HepG2 (cell line): ENCODE measurements around the gene MAFF. TPM values are rescaled to one million over a fixed set of nuclear protein-coding genes. Genes with fewer than 3 reads are reported as not detected.

Experiments
- CENPX ChIP-seq: sonication (generic); formaldehyde crosslinking; IDR thresholded peaks from 2 replicates; pipeline ENCODE4 v1.9.0; 2021; ENCODE audit warnings: mild to moderate bottlenecking, missing genetic modification reagents, moderate library complexity
- CTCF ChIP-seq: sonication (generic); formaldehyde crosslinking; IDR thresholded peaks from 2 replicates; pipeline ENCODE4 v1.5.0; 2020; ENCODE audit warnings: mild to moderate bottlenecking, missing genetic modification reagents, moderate library complexity
- DPF2 ChIP-seq: sonication (generic); formaldehyde crosslinking; IDR thresholded peaks from 2 replicates; pipeline ENCODE4 v1.4.0; 2020; ENCODE audit warnings: mild to moderate bottlenecking, low read depth, missing genetic modification reagents, borderline replicate concordance
- KAT7 ChIP-seq: IDR thresholded peaks from 2 replicates; pipeline ENCODE4 v1.6.1; 2018; ENCODE audit warnings: borderline replicate concordance, missing compliant biosample characterization
- NFKBIZ ChIP-seq: IDR thresholded peaks from 2 replicates; pipeline ENCODE4 v1.6.1; 2018; ENCODE audit warnings: missing genetic modification reagents, missing compliant biosample characterization
- NFYC ChIP-seq: IDR thresholded peaks from 2 replicates; pipeline ENCODE4 v1.6.1; 2016; ENCODE audit warnings: missing genetic modification reagents, missing compliant biosample characterization
- NR1H2 ChIP-seq: sonication (generic); formaldehyde crosslinking; IDR thresholded peaks from 2 replicates; pipeline ENCODE4 v1.8.1; 2022; ENCODE audit warnings: low read depth, missing genetic modification reagents, borderline replicate concordance
- PITX1 ChIP-seq: sonication (generic); formaldehyde crosslinking; IDR thresholded peaks from 2 replicates; pipeline ENCODE4 v1.5.1; 2020; ENCODE audit warnings: mild to moderate bottlenecking, missing genetic modification reagents
- RFX1 ChIP-seq: fragments of 450-650 bp; IDR thresholded peaks from 2 replicates; pipeline ENCODE4 v1.6.1; 2017
- SMAD3 ChIP-seq: sonication (generic); formaldehyde crosslinking; IDR thresholded peaks from 2 replicates; pipeline ENCODE4 v1.4.0; 2020; ENCODE audit warnings: missing genetic modification reagents
- SP2 ChIP-seq: sonication (generic); formaldehyde crosslinking; IDR thresholded peaks from 2 replicates; pipeline ENCODE4 v1.5.1; 2020; ENCODE audit warnings: mild to moderate bottlenecking, missing genetic modification reagents
- SRY ChIP-seq: sonication (generic); formaldehyde crosslinking; IDR thresholded peaks from 2 replicates; pipeline ENCODE4 v1.8.0; 2022; ENCODE audit warnings: mild to moderate bottlenecking, missing genetic modification reagents
- ZBTB43 ChIP-seq: sonication (generic); formaldehyde crosslinking; conservative IDR thresholded peaks from 2 replicates; pipeline ENCODE4 v1.4.0; 2020; ENCODE audit warnings: missing genetic modification reagents
- ZBTB7A ChIP-seq: sonication (generic); formaldehyde crosslinking; IDR thresholded peaks from 2 replicates; pipeline ENCODE4 v1.8.0; 2022; ENCODE audit warnings: mild to moderate bottlenecking, missing genetic modification reagents
- ZBTB7B ChIP-seq: sonication (generic); formaldehyde crosslinking; IDR thresholded peaks from 2 replicates; pipeline ENCODE4 v1.4.0; 2020; ENCODE audit warnings: missing genetic modification reagents
- ZNF326 ChIP-seq: sonication (generic); formaldehyde crosslinking; IDR thresholded peaks from 2 replicates; pipeline ENCODE4 v1.4.0; 2020; ENCODE audit warnings: missing genetic modification reagents, borderline replicate concordance
- ZNF572 ChIP-seq: sonication (generic); formaldehyde crosslinking; IDR thresholded peaks from 2 replicates; pipeline ENCODE4 v1.5.1; 2020; ENCODE audit warnings: mild to moderate bottlenecking, missing genetic modification reagents
- ZNF75D ChIP-seq: sonication (generic); formaldehyde crosslinking; IDR thresholded peaks from 2 replicates; pipeline ENCODE4 v1.8.1; 2023; ENCODE audit warnings: missing genetic modification reagents, mild to moderate bottlenecking, borderline replicate concordance
- polyA plus RNA-seq, 8 experiments: library from polyadenylated mRNA; depleted of rRNA in 3 of 8; stranded (reverse) in 7 of 8; unstranded in 1 of 8; fragments of >200 nt; fragmentation: Illumina TruSeq in 4 of 8; extraction: Trizol in 4 of 8; gene quantifications; 2 replicates each; pipeline versions ENCODE4 v1.2.1 to v1.2.3, GENCODE V29; 2011 to 2016; ENCODE audit warnings: low read depth in 4 of 8, missing spikeins in 1 of 8, mixed read lengths in 1 of 8; ENCODE audit not compliant: insufficient read depth in 1 of 8
- total RNA-seq, 5 experiments: library from RNA; depleted of rRNA; stranded (reverse); fragments of >200 nt; fragmentation: Illumina TruSeq; extraction: Trizol; gene quantifications; 2 replicates each; pipeline ENCODE4 v1.2.3, GENCODE V29; 2016; ENCODE audit warnings: low read depth in 1 of 5
- TF ChIP-seq, protein P1 (sequence below): sonication (generic); formaldehyde crosslinking; IDR thresholded peaks from 2 replicates; pipeline ENCODE4 v1.5.1; 2020; ENCODE audit warnings: mild to moderate bottlenecking, missing genetic modification reagents, moderate library complexity
- TF ChIP-seq, protein P2 (sequence below): sonication (generic); formaldehyde crosslinking; IDR thresholded peaks from 2 replicates; pipeline ENCODE4 v1.4.0; 2020; ENCODE audit warnings: missing genetic modification reagents

The MAFF gene
- total and polyA plus RNA-seq, 2 of the 13 experiments (the other 11 are each of a cell fraction or from before 2014, with no cell fraction given), result 5.4 to 14.3 TPM

DNA sequence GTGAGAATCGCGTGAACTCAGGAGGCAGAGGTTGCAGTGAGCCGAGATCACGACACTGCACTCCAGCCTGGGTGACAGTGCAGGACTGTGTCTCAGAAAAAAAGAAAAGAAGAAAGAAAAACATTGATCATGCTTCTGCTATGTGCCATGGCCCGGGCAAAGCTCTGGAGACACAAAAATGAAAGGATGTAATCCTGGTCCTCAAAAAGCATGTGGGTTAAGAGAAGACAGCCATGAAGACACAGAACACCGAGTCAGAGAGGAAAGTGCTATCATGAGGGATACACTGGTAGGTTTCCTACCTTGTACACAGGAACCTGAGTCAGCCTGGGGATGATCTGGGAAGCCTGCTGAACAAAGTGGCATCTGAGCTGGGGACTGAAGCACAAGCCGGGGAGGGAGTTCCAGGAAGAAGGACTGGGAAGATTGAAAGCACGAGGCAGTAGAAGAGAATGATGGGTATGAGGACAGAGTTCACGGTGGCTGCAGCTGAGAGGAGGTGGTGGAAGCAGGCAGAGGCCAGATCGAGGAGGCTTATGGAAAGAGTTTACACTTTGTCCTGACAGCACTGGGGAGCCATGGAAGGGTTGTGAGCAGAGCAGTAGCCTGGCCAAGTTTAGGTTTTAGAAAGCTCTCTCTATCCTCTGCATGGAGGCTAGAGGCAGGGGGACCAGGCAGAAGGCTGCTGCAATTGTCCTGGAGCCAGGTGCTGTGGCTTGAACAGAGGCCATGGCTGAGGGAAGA, 9.9 kb upstream of the MAFF start (continued):
- TF ChIP-seq ZBTB43 (CRISPR knock-in tag) (no peak), NFKBIZ (CRISPR knock-in tag) (no peak), PITX1 (no peak), SP2 (no peak), ZBTB7B (CRISPR knock-in tag) (no peak), NFYC (CRISPR knock-in tag) (no peak), CENPX (no peak), KAT7 (no peak), NR1H2 (no peak), RFX1 (no peak), SRY (CRISPR knock-in tag) (no peak), ZNF572 (no peak), DPF2 (CRISPR knock-in tag) (no peak), ZNF75D (no peak), SMAD3 (CRISPR knock-in tag) (no peak), ZNF326 (CRISPR knock-in tag) (no peak), CTCF (no peak), ZBTB7A (no peak)
- TF ChIP-seq, protein P1, sequence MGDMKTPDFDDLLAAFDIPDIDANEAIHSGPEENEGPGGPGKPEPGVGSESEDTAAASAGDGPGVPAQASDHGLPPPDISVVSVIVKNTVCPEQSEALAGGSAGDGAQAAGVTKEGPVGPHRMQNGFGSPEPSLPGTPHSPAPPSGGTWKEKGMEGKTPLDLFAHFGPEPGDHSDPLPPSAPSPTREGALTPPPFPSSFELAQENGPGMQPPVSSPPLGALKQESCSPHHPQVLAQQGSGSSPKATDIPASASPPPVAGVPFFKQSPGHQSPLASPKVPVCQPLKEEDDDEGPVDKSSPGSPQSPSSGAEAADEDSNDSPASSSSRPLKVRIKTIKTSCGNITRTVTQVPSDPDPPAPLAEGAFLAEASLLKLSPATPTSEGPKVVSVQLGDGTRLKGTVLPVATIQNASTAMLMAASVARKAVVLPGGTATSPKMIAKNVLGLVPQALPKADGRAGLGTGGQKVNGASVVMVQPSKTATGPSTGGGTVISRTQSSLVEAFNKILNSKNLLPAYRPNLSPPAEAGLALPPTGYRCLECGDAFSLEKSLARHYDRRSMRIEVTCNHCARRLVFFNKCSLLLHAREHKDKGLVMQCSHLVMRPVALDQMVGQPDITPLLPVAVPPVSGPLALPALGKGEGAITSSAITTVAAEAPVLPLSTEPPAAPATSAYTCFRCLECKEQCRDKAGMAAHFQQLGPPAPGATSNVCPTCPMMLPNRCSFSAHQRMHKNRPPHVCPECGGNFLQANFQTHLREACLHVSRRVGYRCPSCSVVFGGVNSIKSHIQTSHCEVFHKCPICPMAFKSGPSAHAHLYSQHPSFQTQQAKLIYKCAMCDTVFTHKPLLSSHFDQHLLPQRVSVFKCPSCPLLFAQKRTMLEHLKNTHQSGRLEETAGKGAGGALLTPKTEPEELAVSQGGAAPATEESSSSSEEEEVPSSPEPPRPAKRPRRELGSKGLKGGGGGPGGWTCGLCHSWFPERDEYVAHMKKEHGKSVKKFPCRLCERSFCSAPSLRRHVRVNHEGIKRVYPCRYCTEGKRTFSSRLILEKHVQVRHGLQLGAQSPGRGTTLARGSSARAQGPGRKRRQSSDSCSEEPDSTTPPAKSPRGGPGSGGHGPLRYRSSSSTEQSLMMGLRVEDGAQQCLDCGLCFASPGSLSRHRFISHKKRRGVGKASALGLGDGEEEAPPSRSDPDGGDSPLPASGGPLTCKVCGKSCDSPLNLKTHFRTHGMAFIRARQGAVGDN (CRISPR knock-in tag), result peak; percentile 78
- TF ChIP-seq, protein P2, sequence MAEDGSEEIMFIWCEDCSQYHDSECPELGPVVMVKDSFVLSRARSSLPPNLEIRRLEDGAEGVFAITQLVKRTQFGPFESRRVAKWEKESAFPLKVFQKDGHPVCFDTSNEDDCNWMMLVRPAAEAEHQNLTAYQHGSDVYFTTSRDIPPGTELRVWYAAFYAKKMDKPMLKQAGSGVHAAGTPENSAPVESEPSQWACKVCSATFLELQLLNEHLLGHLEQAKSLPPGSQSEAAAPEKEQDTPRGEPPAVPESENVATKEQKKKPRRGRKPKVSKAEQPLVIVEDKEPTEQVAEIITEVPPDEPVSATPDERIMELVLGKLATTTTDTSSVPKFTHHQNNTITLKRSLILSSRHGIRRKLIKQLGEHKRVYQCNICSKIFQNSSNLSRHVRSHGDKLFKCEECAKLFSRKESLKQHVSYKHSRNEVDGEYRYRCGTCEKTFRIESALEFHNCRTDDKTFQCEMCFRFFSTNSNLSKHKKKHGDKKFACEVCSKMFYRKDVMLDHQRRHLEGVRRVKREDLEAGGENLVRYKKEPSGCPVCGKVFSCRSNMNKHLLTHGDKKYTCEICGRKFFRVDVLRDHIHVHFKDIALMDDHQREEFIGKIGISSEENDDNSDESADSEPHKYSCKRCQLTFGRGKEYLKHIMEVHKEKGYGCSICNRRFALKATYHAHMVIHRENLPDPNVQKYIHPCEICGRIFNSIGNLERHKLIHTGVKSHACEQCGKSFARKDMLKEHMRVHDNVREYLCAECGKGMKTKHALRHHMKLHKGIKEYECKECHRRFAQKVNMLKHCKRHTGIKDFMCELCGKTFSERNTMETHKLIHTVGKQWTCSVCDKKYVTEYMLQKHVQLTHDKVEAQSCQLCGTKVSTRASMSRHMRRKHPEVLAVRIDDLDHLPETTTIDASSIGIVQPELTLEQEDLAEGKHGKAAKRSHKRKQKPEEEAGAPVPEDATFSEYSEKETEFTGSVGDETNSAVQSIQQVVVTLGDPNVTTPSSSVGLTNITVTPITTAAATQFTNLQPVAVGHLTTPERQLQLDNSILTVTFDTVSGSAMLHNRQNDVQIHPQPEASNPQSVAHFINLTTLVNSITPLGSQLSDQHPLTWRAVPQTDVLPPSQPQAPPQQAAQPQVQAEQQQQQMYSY (CRISPR knock-in tag), result no peak
